ENCODE data around the gene SCD.

- TF ChIP-seq, protein P1, sequence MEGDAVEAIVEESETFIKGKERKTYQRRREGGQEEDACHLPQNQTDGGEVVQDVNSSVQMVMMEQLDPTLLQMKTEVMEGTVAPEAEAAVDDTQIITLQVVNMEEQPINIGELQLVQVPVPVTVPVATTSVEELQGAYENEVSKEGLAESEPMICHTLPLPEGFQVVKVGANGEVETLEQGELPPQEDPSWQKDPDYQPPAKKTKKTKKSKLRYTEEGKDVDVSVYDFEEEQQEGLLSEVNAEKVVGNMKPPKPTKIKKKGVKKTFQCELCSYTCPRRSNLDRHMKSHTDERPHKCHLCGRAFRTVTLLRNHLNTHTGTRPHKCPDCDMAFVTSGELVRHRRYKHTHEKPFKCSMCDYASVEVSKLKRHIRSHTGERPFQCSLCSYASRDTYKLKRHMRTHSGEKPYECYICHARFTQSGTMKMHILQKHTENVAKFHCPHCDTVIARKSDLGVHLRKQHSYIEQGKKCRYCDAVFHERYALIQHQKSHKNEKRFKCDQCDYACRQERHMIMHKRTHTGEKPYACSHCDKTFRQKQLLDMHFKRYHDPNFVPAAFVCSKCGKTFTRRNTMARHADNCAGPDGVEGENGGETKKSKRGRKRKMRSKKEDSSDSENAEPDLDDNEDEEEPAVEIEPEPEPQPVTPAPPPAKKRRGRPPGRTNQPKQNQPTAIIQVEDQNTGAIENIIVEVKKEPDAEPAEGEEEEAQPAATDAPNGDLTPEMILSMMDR (IDR thresholded peaks at IDR 0.05): no peak
- TF ChIP-seq POLR2A (IDR thresholded peaks at IDR 0.05) (no peak), EP300 (IDR thresholded peaks at IDR 0.05) (no peak), POLR2AphosphoS5 (IDR thresholded peaks at IDR 0.05) (no peak)
Observed at GRCh38 chr10:100333106-100333505, 13.9 kb upstream of the SCD start.

Data from upper lobe of left lung (tissue), 4 donors.